Hepatocyte (in vitro differentiated cells): ENCODE measurements around the gene RNF32. TPM values are rescaled to one million over a fixed set of nuclear protein-coding genes. Genes with fewer than 3 reads are reported as not detected.
"Not testable (repeated sequence)": the region's sequence is repeated elsewhere in the genome, so short reads cannot be mapped to it uniquely, and the experiment has no call there.

Experiments
- DNase-seq: peaks from one replicate; pipeline ENCODE4 v3.0.0-alpha.2; 2016; ENCODE audit warnings: low spot score
- H2AFZ ChIP-seq: fragments of 200-600 bp; sonication (generic); 2 replicates; pipeline ENCODE4 v1.6.0; 2016; ENCODE audit warnings: antibody characterized with exemption, mild to moderate bottlenecking
- H3K27ac ChIP-seq: fragments of 200-600 bp; sonication (generic); 2 replicates; pipeline ENCODE4 v1.5.1; 2016; ENCODE audit warnings: mild to moderate bottlenecking
- H3K27me3 ChIP-seq: fragments of 200-600 bp; sonication (generic); 2 replicates; pipeline ENCODE4 v1.6.1; 2016
- H3K36me3 ChIP-seq: fragments of 200-600 bp; sonication (generic); replicated peaks from 2 replicates; pipeline ENCODE4 v1.5.1; 2016; ENCODE audit warnings: low read depth; ENCODE audit not compliant: insufficient read depth
- H3K4me1 ChIP-seq: fragments of 200-600 bp; sonication (generic); 2 replicates; pipeline ENCODE4 v1.5.1; 2016; ENCODE audit warnings: mild to moderate bottlenecking, moderate library complexity; ENCODE audit not compliant: insufficient read depth
- H3K4me2 ChIP-seq: fragments of 200-600 bp; sonication (generic); 2 replicates; pipeline ENCODE4 v1.6.0; 2016
- H3K4me3 ChIP-seq: fragments of 200-600 bp; sonication (generic); 2 replicates; pipeline ENCODE4 v1.5.1; 2016; ENCODE audit warnings: mild to moderate bottlenecking
- H3K79me2 ChIP-seq: fragments of 200-600 bp; sonication (generic); 2 replicates; pipeline ENCODE4 v1.6.0; 2017; ENCODE audit warnings: mild to moderate bottlenecking
- H3K9me2 ChIP-seq: fragments of 200-600 bp; sonication (generic); replicated peaks from 2 replicates; pipeline ENCODE4 v1.6.0; 2017; ENCODE audit warnings: mild to moderate bottlenecking; ENCODE audit not compliant: insufficient read depth
- H3K9me3 ChIP-seq: fragments of 200-600 bp; sonication (generic); 2 replicates; pipeline ENCODE4 v1.5.1; 2016; ENCODE audit warnings: low read depth, mild to moderate bottlenecking
- H4K20me1 ChIP-seq: fragments of 200-600 bp; sonication (generic); 2 replicates; pipeline ENCODE4 v1.6.0; 2016; ENCODE audit warnings: mild to moderate bottlenecking; ENCODE audit not compliant: insufficient read depth, poor library complexity, severe bottlenecking
- EZH2 ChIP-seq: fragments of 200-600 bp; sonication (generic); IDR thresholded peaks from 2 replicates; pipeline ENCODE4 v1.6.1; 2016; ENCODE audit warnings: antibody characterized with exemption, mild to moderate bottlenecking, borderline replicate concordance
- EZH2phosphoT487 ChIP-seq: fragments of 200-600 bp; sonication (generic); IDR thresholded peaks from one replicate; pipeline ENCODE4 v1.6.1; 2018; ENCODE audit warnings: antibody characterized with exemption, mild to moderate bottlenecking, low read depth, moderate library complexity; ENCODE audit not compliant: unreplicated experiment, severe bottlenecking
- WGBS: methylation state at CpG from one replicate; pipeline ENCODE4 v1.1.6; 2016; ENCODE audit warnings: low lambda C conversion rate; ENCODE audit errors: missing lambda C conversion rate; 5-methylcytosine and 5-hydroxymethylcytosine counted together
- polyA plus RNA-seq: library from polyadenylated mRNA; unstranded; fragments of >200 nt; fragmentation: Nextera tagmentation; extraction: Ambion mirVana; gene quantifications from 2 replicates; pipeline ENCODE4 v1.2.1, GENCODE V29; 2016
- total RNA-seq: library from RNA; depleted of rRNA; stranded (reverse); fragments of >200 nt; gene quantifications from 2 replicates; pipeline ENCODE4 v1.2.3, GENCODE V29; 2014
- TF ChIP-seq, protein P1 (sequence below): fragments of 200-600 bp; sonication (generic); IDR thresholded peaks from 2 replicates; pipeline ENCODE4 v1.5.1; 2016; ENCODE audit warnings: antibody characterized with exemption, mild to moderate bottlenecking; ENCODE audit not compliant: poor library complexity

The RNF32 gene
- total and polyA plus RNA-seq, 2 experiments from 2014 or later = 1.4 to 2.9 TPM

DNA sequence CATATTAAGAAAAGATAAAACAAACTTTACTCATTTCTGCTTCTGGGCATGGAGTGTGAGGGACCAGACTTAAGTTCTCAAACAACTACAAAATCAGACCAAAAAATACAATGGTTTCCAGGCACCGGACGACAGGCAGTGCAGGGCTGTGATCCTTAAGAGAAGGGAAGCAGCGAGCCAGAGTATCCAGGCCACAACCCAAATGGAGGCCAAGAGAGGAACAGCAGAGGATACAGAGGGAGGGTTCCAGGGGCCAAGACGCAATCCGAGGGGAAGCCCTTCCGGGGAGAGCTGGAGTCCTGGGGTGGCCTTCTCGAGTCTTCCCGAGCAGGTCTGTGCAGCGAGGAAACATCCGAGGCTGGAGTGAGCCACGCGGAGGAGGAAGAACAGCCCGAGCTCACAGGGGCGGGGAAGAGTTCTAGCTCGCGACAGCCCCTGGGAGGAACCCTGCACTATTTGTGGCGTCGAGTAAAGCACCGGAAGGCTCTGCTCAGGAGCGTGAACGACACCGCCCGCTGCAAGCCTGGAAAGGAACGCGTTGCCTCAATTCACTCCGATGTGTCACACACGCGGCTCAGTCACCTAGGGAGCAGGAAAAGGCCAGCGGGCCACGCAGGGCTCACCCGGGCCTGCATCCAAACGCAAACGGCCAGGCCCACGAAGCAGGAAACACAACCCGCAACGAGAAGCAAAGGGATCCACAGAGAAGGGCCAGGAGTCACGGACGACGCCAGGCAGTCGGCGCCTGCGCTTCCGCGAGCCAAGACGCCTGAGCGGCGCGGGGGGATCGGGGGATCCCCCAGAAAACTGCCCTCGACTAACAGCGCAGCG, 933 bp upstream of the RNF32 start:
- peaks cover 10% of the 10 kb centered on the region for H3K79me2 ChIP-seq
- WGBS = 96% methylated on average over 50 of the region's 52 CpGs
- no peaks in the 10 kb centered on the region for H3K9me3 ChIP-seq
- peak overlapping the region; percentile 92 for H3K4me2 ChIP-seq
- H3K27me3 ChIP-seq = no peaks in the 10 kb centered on the region
- DNase-seq = no peak
- H3K4me1 ChIP-seq = peaks cover 9% of the 10 kb centered on the region
- H4K20me1 ChIP-seq = no peaks in the 10 kb centered on the region
- H3K36me3 ChIP-seq = no peaks in the 10 kb centered on the region
- peak overlapping the region; percentile 54 for H3K4me3 ChIP-seq
- TF ChIP-seq EZH2 = no peak
- TF ChIP-seq EZH2phosphoT487 = no peak
- TF ChIP-seq, protein P1, sequence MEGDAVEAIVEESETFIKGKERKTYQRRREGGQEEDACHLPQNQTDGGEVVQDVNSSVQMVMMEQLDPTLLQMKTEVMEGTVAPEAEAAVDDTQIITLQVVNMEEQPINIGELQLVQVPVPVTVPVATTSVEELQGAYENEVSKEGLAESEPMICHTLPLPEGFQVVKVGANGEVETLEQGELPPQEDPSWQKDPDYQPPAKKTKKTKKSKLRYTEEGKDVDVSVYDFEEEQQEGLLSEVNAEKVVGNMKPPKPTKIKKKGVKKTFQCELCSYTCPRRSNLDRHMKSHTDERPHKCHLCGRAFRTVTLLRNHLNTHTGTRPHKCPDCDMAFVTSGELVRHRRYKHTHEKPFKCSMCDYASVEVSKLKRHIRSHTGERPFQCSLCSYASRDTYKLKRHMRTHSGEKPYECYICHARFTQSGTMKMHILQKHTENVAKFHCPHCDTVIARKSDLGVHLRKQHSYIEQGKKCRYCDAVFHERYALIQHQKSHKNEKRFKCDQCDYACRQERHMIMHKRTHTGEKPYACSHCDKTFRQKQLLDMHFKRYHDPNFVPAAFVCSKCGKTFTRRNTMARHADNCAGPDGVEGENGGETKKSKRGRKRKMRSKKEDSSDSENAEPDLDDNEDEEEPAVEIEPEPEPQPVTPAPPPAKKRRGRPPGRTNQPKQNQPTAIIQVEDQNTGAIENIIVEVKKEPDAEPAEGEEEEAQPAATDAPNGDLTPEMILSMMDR = no peak
- peak overlapping the region; percentile 76 for H3K27ac ChIP-seq
- H2AFZ ChIP-seq = peak overlapping the region; percentile 92
- no peaks in the 10 kb centered on the region for H3K9me2 ChIP-seq

DNA sequence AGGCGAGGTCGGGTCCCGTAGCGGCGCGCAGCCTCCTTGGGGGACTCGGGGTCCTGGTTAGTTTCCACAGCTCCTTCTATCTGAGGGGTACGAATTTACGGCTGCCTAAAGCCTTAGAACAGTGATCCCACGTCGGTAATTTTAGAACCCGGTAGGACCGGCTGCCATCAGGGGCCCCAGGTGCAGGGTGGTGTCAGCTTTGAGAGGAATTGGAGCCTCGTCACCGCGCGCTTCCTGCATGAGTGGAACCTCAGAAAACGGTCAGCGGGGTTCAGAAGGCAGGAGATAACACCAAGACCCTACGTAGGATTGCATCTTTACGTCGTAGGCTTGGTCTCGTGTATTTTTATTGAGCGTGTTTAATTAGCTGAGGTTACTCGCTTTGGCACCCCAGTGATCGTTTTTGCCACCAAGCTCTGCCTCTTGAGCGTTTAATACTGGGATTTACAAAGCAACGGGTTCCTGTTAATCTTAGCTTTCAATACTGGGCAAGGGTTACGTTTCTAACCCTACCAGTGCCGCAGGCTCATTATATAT, 443 bp downstream of the RNF32 start:
- H3K4me3 ChIP-seq = peak overlapping the region; percentile 68
- peak overlapping the region; percentile 93 for H3K27ac ChIP-seq
- WGBS = 8% methylated on average over 28 of the region's 30 CpGs
- TF ChIP-seq, protein P1 = no peak
- TF ChIP-seq EZH2 = no peak
- TF ChIP-seq EZH2phosphoT487 = no peak
- H3K36me3 ChIP-seq = no peaks in the 10 kb centered on the region
- no peaks in the 10 kb centered on the region for H3K9me2 ChIP-seq
- H4K20me1 ChIP-seq = no peaks in the 10 kb centered on the region
- H3K4me1 ChIP-seq = peaks cover 9% of the 10 kb centered on the region
- no peaks in the 10 kb centered on the region for H3K9me3 ChIP-seq
- peak overlapping the region; percentile 92 for H3K4me2 ChIP-seq
- H3K27me3 ChIP-seq = no peaks in the 10 kb centered on the region
- DNase-seq = peak; percentile 64
- H3K79me2 ChIP-seq = peaks cover 10% of the 10 kb centered on the region
- peak overlapping the region; percentile 85 for H2AFZ ChIP-seq

DNA sequence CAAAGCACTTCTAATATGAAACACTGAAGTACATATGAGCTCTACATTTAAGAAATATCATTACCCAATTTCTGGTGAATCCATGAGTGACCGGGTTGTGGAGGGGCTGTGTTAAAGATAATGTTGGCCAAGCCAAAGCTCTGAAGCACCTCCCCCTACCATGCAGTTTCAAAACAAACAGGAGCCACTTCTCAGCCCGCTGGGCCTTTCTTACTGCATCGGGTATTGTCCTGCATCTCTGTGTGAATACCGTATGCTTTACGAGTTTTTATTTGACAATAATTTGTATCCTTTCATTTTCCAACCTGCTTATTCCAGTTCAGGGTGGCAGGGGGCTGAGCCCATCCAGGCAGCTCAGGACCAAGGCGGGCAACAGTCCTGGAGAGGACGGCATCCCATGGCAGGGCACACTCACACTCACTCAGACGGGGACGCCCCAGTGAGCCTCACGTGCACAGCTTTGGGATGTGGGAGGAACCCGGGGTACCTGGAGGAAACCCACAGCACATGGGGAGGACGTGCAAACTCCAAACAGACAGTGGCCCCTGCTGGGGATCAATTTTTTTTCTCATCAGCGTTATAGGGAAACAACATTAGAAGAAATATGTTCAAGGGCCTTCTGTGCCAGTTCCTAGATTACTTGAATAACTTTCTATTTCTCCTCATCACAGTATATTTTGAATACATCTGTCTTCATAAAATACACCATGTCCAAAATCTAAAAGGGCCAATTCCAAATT, 1.9 kb downstream of the RNF32 start:
- Histone ChIP-seq H3K9me3 (no peaks in the 10 kb centered on the region), H3K27ac (no peak overlapping the region), H3K4me3 (no peak overlapping the region), H3K4me2 (no peak overlapping the region), H4K20me1 (no peaks in the 10 kb centered on the region), H3K4me1 (peaks cover 9% of the 10 kb centered on the region), H3K79me2 (peaks cover 10% of the 10 kb centered on the region), H3K9me2 (no peaks in the 10 kb centered on the region), H3K27me3 (no peaks in the 10 kb centered on the region), H3K36me3 (no peaks in the 10 kb centered on the region), H2AFZ (no peak overlapping the region)
- TF ChIP-seq EZH2phosphoT487 = no peak
- no peak for TF ChIP-seq EZH2
- TF ChIP-seq, protein P1 = no peak
- DNase-seq = no peak
- 79% methylated on average over 13 of the region's 13 CpGs for WGBS

DNA sequence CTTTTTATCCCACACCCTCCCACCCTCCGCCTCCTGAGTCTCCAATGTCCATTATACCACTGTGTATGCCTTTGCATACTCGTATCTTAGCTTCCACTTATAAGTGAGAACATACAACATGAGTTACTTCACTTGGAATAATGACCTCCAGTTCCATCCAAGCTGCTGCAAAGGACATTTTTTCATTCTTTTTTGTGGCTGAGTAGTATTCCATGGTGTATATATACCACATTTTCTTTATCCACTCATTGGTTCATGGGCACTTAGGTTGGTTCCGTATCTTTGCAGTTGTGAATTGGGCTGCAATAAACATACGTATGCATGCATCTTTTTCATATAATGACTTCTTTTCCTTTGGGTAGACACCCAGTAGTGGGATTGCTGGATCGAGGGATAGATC, 6.8 kb downstream of the RNF32 start:
- H3K4me1 ChIP-seq, H3K27ac ChIP-seq, H3K9me2 ChIP-seq, H4K20me1 ChIP-seq, H2AFZ ChIP-seq, H3K79me2 ChIP-seq, DNase-seq, H3K4me3 ChIP-seq, H3K4me2 ChIP-seq, H3K9me3 ChIP-seq, H3K27me3 ChIP-seq, H3K36me3 ChIP-seq: not testable (repeated sequence)
- WGBS = 97% methylated on average over 5 of the region's 5 CpGs
